Thyroid gland (tissue), 4 donors: ENCODE data around the gene HECTD4. TPM values are rescaled to one million over a fixed set of nuclear protein-coding genes. Genes with fewer than 3 reads are reported as not detected.

ENCODE experiments used
- DNase-seq, 2 donors: peaks; one replicate each; pipeline ENCODE4 v3.0.0-alpha.2; 2019
- H3K27ac ChIP-seq, 3 donors: fragments of 200-600 bp; sonication (generic); 1 replicate in 2 of 3; 2 replicates in 1 of 3; pipeline ENCODE4 v1.5.1; 2016 to 2019; ENCODE audit warnings: mild to moderate bottlenecking in 1 of 3, moderate library complexity in 1 of 3
- H3K27me3 ChIP-seq: fragments of 200-600 bp; sonication (generic); one replicate; pipeline ENCODE4 v1.5.1; 2019
- H3K36me3 ChIP-seq, 2 donors: fragments of 200-600 bp; sonication (generic); one replicate each; pipeline ENCODE4 v1.5.1; 2016 to 2019
- H3K4me1 ChIP-seq, 2 donors: fragments of 200-600 bp; sonication (generic); one replicate each; pipeline ENCODE4 v1.5.1; 2017 to 2019
- H3K4me3 ChIP-seq, 3 donors: fragments of 200-600 bp; sonication (generic); replicated peaks in 1 of 3; 1 replicate in 2 of 3; 2 replicates in 1 of 3; pipeline ENCODE4 v1.5.1; 2016; ENCODE audit warnings: mild to moderate bottlenecking in 1 of 3
- H3K9me3 ChIP-seq: fragments of 200-600 bp; sonication (generic); one replicate; pipeline ENCODE4 v1.5.1; 2017
- POLR2A ChIP-seq, 2 donors: fragments of 450-650 bp; IDR thresholded peaks; one replicate each; pipeline ENCODE4 v1.6.1; 2017; ENCODE audit warnings: antibody characterized with exemption in 2 of 2, mild to moderate bottlenecking in 2 of 2, moderate library complexity in 1 of 2
- WGBS, 2 donors: methylation state at CpG; one replicate each; pipeline ENCODE4 v1.1.5; 2017; 5-methylcytosine and 5-hydroxymethylcytosine counted together
- intact Hi-C: fragments of 100-400 bp; cut with DNase I; formaldehyde crosslinking; loops from one replicate; pipeline ENCODE4 v1.15.1; 2023
- total RNA-seq, 4 donors: library from RNA; depleted of rRNA; stranded (reverse); fragments of >200 nt; gene quantifications; one replicate each; pipeline ENCODE4 v1.2.3, GENCODE V29; 2016
- TF ChIP-seq, protein P1 (sequence below), 6 experiments: fragments of 200-600 bp in 3 of 6; fragments of 450-650 bp in 3 of 6; sonication (generic) in 3 of 6; IDR thresholded peaks; one replicate each; pipeline ENCODE4 v1.5.1; 2016 to 2019; ENCODE audit warnings: antibody characterized with exemption in 6 of 6, mild to moderate bottlenecking in 2 of 6, inconsistent platforms in 1 of 6, moderate library complexity in 1 of 6

Gene HECTD4
- total RNA-seq, 4 donors from 2014 or later, result 68.5 to 115 (median 79.6) TPM

DNA sequence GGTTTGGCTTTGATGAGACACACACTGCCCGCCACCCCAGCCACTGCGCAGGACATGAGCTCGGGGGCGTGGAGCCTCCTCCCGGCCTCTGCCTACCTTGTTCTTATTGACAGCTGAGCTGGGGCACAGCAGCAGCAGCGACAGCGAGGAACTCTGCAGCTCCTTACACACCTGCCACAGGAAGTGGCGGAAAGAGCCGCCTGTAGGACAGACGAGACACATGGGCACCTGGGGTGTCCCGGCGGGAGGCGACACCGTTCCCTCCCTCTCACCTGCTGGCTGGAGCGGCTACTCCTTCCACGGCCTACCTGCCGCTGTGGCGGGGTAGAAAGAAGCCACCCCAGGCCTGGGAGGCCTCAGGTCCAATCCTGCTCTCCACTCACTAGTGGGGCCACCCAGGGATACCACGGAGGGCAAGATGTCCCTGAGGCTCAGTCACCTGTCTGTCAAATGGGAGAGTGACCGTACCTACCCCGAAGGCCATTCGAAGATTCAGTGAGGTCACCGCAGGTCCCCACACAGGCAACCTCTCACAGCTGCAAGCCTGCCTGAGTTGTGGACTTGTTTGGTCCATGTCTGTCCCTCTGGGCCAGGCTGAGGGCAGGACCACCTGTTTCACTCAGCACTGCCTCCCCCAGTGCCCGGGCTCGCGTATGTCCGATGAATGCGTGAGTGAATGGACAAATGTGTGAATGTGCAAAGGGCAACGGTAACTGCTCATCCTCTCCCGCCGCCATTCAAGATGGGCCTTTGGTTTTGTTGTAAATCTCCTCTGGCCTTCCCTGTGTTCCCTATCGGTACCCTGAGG, 214.3 kb downstream of the HECTD4 start:
- intact Hi-C loops, result no loop called here
- no peak for TF ChIP-seq POLR2A (IDR thresholded peaks at IDR 0.05)
- TF ChIP-seq, protein P1, sequence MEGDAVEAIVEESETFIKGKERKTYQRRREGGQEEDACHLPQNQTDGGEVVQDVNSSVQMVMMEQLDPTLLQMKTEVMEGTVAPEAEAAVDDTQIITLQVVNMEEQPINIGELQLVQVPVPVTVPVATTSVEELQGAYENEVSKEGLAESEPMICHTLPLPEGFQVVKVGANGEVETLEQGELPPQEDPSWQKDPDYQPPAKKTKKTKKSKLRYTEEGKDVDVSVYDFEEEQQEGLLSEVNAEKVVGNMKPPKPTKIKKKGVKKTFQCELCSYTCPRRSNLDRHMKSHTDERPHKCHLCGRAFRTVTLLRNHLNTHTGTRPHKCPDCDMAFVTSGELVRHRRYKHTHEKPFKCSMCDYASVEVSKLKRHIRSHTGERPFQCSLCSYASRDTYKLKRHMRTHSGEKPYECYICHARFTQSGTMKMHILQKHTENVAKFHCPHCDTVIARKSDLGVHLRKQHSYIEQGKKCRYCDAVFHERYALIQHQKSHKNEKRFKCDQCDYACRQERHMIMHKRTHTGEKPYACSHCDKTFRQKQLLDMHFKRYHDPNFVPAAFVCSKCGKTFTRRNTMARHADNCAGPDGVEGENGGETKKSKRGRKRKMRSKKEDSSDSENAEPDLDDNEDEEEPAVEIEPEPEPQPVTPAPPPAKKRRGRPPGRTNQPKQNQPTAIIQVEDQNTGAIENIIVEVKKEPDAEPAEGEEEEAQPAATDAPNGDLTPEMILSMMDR (IDR thresholded peaks at IDR 0.05), result no peak

DNA sequence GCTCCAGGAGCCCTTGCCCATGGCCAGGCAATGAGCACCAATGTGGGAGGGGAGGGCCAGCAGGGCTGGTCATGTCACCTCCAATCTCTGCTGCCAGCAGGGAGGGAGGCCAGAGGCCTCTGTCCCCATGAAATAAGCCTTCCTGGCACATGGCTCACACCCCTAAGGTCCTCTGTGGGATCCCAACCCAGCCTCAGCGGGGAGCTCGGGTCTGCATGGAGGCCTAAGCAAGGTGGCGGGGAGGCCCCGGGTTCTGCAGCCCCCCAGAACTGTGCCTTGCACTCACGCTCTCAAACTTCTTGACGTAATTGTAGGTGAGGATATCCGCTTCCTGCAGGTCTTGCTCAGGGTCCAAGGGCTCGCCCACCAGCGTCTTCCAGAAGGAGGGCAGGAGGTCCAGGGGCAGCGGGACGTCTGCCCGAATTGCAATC, 215.2 kb downstream of the HECTD4 start:
- no peak for DNase-seq

More for the DNA sequence above, 214.3 kb downstream of the HECTD4 start:
- no peak overlapping the region for H3K27ac ChIP-seq
- no peak for DNase-seq
- peaks cover 40 to 47% of the 10 kb centered on the region in 2 donors for H3K36me3 ChIP-seq
- H3K4me1 ChIP-seq, result no peaks in the 10 kb centered on the region
- WGBS, 2 donors, result 93 to 94% methylated on average over 23 to 27 of the region's 32 CpGs
- H3K4me3 ChIP-seq, result no peak overlapping the region
- H3K27me3 ChIP-seq, result no peaks in the 10 kb centered on the region
- no peaks in the 10 kb centered on the region for H3K9me3 ChIP-seq

DNA sequence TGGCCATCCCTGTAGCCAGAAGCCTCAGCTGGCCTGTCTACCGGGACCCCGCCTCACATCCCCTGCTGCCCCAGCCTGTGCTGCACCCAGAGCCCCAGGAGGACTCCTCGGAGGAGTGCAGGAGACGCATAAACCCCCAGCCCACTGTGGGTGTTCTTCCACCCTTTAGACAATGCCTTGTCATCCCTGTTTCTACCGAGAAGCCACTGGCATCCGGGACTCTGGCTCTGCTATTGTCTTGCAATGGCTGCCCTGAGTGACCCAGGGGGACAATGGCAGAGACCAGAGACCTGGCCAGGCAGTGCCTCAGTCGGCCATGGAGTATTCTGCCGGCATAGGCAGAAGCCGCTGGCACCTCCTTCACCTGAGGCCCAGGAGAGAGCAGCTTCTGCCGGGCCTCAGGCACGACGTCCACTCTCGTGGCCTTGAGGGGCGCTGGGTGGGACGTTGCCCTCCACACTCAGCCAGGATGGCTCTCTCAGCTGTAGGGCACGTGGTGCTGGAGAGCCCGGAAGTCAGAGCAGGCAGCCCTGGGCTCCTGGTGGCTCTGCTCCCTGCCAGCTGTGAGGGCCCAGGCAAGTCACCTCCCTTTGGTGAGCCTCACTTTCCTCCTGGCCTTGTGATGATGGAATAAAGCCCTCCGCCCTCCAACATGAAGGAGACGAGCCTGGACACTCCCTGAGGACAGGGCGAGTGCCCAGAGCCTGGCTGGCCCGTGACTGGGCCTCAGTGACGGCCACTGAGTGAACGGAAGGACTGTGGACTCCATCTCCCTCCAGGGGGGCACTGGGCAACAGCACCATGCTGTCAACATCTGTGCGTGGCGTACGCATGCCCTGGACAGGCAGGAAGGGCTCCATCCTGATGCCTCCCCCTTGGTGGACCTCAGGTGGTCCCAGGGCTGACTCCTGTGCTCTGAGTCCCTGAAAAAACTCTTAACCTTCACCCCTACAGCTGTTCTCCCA, 215.9 kb downstream of the HECTD4 start:
- intact Hi-C loops, result no loop called here
- no peak for DNase-seq
- Histone ChIP-seq H3K4me3 (no peak overlapping the region), H3K36me3 (peaks cover 40 to 53% of the 10 kb centered on the region in 2 donors), H3K4me1 (no peaks in the 10 kb centered on the region), H3K27ac (no peak overlapping the region), H3K27me3 (no peaks in the 10 kb centered on the region), H3K9me3 (no peaks in the 10 kb centered on the region)
- TF ChIP-seq, protein P1 (IDR thresholded peaks at IDR 0.05), result no peak
- no peak for TF ChIP-seq POLR2A (IDR thresholded peaks at IDR 0.05)
- 94 to 97% methylated on average over 6 to 15 of the region's 26 CpGs for WGBS, 2 donors

More for the DNA sequence above, 215.2 kb downstream of the HECTD4 start:
- no peak overlapping the region for H3K4me3 ChIP-seq
- WGBS, 2 donors, result 90 to 97% methylated on average over 8 to 10 of the region's 12 CpGs
- TF ChIP-seq, protein P1 (IDR thresholded peaks at IDR 0.05), result no peak
- no peak for TF ChIP-seq POLR2A (IDR thresholded peaks at IDR 0.05)
- H3K4me1 ChIP-seq, result no peaks in the 10 kb centered on the region
- peaks cover 40 to 50% of the 10 kb centered on the region in 2 donors for H3K36me3 ChIP-seq
- intact Hi-C loops, result no loop called here
- H3K27me3 ChIP-seq, result no peaks in the 10 kb centered on the region
- H3K9me3 ChIP-seq, result no peaks in the 10 kb centered on the region
- H3K27ac ChIP-seq, result no peak overlapping the region

DNA sequence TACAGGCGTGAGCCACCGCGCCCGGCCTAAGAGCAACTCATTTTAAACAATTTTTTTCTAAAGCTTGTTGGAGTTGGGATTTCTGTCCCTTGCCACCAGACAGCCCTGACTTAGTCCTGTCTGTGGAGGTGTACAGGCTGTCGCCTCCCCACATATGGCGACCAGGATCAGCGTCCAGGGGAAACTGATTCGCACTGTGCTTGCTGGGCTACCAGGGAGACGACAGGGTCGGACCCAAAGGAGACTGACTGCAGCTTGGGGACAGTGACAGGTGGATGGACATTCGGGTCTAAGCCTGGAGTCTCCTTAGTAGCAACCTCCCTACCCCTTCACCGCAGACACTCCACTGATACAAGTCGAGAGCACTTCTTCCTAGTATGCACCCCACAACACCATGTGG, 216.6 kb downstream of the HECTD4 start:
- TF ChIP-seq, protein P1 (IDR thresholded peaks at IDR 0.05), result no peak
- TF ChIP-seq POLR2A (IDR thresholded peaks at IDR 0.05), result no peak
- peaks cover 38 to 52% of the 10 kb centered on the region in 2 donors for H3K36me3 ChIP-seq
- no peak for DNase-seq
- no peaks in the 10 kb centered on the region for H3K27me3 ChIP-seq
- H3K9me3 ChIP-seq, result no peaks in the 10 kb centered on the region
- 98 to 99% methylated on average over 13 of the region's 13 CpGs for WGBS, 2 donors
- no peak overlapping the region for H3K27ac ChIP-seq
- H3K4me1 ChIP-seq, result no peaks in the 10 kb centered on the region
- H3K4me3 ChIP-seq, result no peak overlapping the region
- intact Hi-C loops, result no loop called here
